Activated CD8-positive, alpha-beta memory T cell treated with anti-CD3 and anti-CD28 coated beads, Interleukin-2, amount 50 U/mL, for 1 hour (primary cell): ENCODE measurements around the gene PLAC9.

Experiments
- DNase-seq: peaks from one replicate; pipeline ENCODE4 v3.0.0-alpha.2; 2020; ENCODE audit errors: extremely low read depth

The PLAC9 gene

GRCh38 chr10:80184291-80184690, 51.8 kb downstream of the PLAC9 start:
- no peak for DNase-seq

- DNase-seq, result no peak
These were observed 53.2 kb downstream of the PLAC9 start for GRCh38 chr10:80185578-80186299.

- no peak for DNase-seq
These were observed 54.0 kb downstream of the PLAC9 start for GRCh38 chr10:80186364-80187012.

GRCh38 chr10:80187060-80187459, 54.5 kb downstream of the PLAC9 start:
- no peak for DNase-seq

- DNase-seq, result peak; percentile 59
These were observed 55.2 kb downstream of the PLAC9 start for GRCh38 chr10:80187465-80188409.

GRCh38 chr10:80188713-80189112, 56.2 kb downstream of the PLAC9 start:
- DNase-seq, result no peak

GRCh38 chr10:80191589-80192270, 59.2 kb downstream of the PLAC9 start:
- no peak for DNase-seq

GRCh38 chr10:80192553-80192952, 60.0 kb downstream of the PLAC9 start:
- no peak for DNase-seq

GRCh38 chr10:80194373-80195045, 62.0 kb downstream of the PLAC9 start:
- DNase-seq, result no peak
